C4-2B (cell line): ENCODE measurements around the gene SNX13.
"Not testable (repeated sequence)": the region's sequence is repeated elsewhere in the genome, so short reads cannot be mapped to it uniquely, and the experiment has no call there.

ENCODE experiments used
- CTCF ChIP-seq: fragments of 450-650 bp; conservative IDR thresholded peaks from 2 replicates; pipeline ENCODE4 v1.5.1; 2017; ENCODE audit warnings: mild to moderate bottlenecking
- ZFX ChIP-seq: fragments of 450-650 bp; IDR thresholded peaks from 2 replicates; pipeline ENCODE4 v1.6.1; 2017

DNA sequence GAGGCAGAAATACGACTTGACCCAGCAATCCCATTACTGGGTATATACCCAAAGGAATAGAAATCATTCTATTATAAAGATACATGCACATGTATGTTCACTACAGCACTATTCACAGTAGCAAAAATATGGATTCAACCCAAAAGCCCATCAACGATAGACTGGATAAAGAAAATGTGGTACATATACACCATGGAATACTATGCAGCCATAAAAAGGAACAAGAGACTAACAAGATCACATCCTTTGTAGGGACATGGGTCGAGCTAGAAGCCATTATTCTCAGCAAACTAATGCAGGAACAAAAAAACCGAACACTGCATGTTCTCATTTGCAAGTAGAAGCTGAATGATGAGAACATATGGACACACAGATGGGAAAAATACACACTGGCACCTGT, 31.0 kb downstream of the SNX13 start:
- not testable (repeated sequence) for TF ChIP-seq CTCF, ZFX
